Activated CD4-positive, alpha-beta T cell treated with anti-CD3 and anti-CD28 coated beads, Interleukin-2, amount 50 U/mL, for 48 hours (primary cell): ENCODE results near the gene SLC38A2.
"Not testable (repeated sequence)": the region's sequence is repeated elsewhere in the genome, so short reads cannot be mapped to it uniquely, and the experiment has no call there.

ENCODE experiments used
- DNase-seq, 2 experiments: peaks; one replicate each; pipeline ENCODE4 v3.0.0-alpha.2; 2020

The SLC38A2 gene

GRCh38 chr12:46372544-46373300 lies at the start of gene SLC38A2:
TSS of gene SLC38A2 (minus strand) at chr12:46372773. CDS start at chr12:46371293, 1,480 bp downstream.
- DNase-seq = peak; percentile 98

- no peak for DNase-seq
Measured at GRCh38 chr12:46419675-46420074, 47.1 kb upstream of the SLC38A2 start.

GRCh38 chr12:46415552-46415951 lies 43.0 kb upstream of the SLC38A2 start:
- DNase-seq = no peak

- no peak for DNase-seq
Measured at GRCh38 chr12:46414591-46415268, 42.2 kb upstream of the SLC38A2 start.

GRCh38 chr12:46413368-46413767 lies 40.8 kb upstream of the SLC38A2 start:
- no peak for DNase-seq

DNA sequence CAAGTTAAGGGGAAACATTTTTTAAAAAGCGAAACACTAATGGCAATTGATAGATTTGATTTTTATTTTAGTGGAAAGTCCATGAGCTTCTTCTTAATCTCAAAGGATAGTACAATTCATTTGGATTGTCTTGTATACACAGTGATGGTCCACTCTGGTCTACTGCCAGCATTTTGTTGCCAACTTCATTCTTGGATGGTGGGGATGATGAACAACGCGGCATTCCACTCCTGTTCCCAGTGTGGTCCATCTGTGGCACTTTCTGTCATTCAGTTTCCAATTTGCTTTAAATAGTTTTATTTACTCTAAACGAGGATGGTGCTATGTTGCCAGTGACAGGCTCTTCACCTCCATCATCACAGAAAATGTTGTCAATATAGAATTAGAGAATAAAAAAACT lies 40.3 kb upstream of the SLC38A2 start:
- DNase-seq = no peak

- DNase-seq = no peak
Measured at GRCh38 chr12:46410495-46410894, 37.9 kb upstream of the SLC38A2 start.

DNA sequence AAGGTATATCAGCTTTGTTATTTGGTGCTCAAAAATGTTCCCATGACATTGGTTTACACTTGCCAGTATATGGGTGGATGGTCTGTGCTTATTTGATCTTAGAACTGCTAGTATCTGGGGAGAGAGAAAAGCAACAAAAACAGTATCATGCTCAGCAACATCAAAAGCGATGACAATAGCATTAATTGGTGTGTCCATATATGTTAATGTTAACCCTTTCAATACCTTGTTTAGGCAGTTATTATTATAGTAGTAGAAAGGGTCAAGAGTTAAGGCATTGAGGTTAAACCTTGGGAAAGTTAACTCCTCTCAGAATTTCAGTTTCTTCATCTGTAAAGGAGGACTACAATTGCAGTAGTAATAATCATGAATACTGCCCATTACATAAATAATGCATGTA lies 37.4 kb upstream of the SLC38A2 start:
- DNase-seq = no peak

DNA sequence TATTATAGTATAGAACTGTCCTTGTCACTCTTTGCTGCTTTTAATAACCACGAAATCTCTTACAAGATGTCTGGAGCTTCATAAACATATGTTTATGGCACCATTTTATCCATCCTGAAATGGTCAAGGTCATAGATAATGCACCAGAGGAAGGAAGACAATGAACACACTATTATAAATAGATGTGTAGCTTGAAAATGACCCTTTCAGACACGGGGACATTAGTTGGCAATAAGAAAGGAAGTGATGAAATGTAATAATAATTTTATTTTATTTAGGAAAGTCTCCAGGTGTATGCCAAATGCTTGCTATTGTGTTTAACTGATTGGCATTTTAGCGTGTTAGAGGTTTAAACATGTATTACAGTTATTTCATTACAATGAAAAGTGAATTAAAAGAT lies 36.8 kb upstream of the SLC38A2 start:
- no peak for DNase-seq

- DNase-seq = no peak
Measured at GRCh38 chr12:46408441-46408840, 35.9 kb upstream of the SLC38A2 start.

DNA sequence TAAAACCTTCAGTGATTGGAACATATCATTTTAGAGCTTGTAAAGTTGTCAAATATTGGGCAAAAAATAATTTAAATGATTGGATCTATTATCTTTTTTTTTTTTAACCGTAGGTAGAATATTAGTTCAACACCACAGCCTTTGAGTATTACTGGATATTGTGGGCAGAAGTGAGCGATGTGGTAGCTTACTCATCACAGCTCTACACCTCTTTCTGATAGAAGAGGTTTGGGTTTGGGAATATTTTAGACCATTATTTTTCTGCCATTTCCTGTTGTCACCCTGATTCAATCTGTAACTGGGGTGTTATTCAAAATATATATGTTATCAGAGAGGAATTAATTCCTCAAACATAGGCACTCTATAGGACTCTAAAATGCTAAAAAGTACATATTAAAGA lies 34.8 kb upstream of the SLC38A2 start:
- no peak for DNase-seq

GRCh38 chr12:46406352-46407027 lies 33.9 kb upstream of the SLC38A2 start:
- DNase-seq = no peak

GRCh38 chr12:46404733-46405132 lies 32.2 kb upstream of the SLC38A2 start:
- DNase-seq = no peak

DNA sequence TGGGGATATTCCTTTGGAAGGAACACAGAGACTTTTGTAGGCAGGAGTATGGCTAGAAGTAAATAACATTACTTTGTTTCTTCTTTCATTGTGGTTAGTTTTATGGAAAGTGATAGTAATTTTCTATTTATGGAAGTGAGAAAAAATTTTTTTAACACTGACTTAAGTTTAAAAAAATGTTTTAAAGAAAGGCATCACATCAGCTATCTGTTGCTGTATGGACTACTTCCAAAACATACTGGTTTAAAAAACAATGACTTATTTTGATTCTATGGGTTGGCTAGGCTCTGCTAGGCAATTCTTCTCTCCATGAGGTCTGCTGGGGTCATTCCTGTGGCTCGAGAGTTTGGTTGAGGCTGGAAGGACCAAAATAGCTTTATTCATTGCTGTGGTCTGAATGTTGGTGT lies 31.7 kb upstream of the SLC38A2 start:
- no peak for DNase-seq

GRCh38 chr12:46403719-46404070 lies 31.1 kb upstream of the SLC38A2 start:
- DNase-seq = no peak

- DNase-seq = no peak
Measured at GRCh38 chr12:46402941-46403718, 30.6 kb upstream of the SLC38A2 start.

DNA sequence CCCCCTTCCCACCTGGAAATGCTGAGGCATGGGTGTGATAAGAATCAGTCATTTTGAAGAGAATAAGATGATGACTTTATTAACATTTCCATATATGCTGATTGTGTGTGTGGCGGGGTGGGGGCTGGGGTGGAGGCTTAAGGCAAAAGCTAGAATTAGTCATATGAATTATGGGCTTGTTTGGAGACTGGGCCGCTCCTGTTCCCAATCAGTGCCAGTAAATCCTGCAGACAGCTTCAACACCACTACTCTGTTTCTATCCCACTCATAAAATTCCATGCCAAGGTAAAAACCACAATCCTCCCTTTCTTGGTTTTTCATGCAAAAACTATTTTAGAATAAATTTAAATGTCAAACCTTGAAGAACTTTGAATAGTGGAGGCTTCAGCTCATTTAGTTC lies 29.9 kb upstream of the SLC38A2 start:
- no peak for DNase-seq

- no peak for DNase-seq
Measured at GRCh38 chr12:46401662-46402061, 29.1 kb upstream of the SLC38A2 start.

- no peak for DNase-seq
Measured at GRCh38 chr12:46400406-46400805, 27.8 kb upstream of the SLC38A2 start.

GRCh38 chr12:46399461-46400248 lies 27.1 kb upstream of the SLC38A2 start:
- not testable (repeated sequence) for DNase-seq

DNA sequence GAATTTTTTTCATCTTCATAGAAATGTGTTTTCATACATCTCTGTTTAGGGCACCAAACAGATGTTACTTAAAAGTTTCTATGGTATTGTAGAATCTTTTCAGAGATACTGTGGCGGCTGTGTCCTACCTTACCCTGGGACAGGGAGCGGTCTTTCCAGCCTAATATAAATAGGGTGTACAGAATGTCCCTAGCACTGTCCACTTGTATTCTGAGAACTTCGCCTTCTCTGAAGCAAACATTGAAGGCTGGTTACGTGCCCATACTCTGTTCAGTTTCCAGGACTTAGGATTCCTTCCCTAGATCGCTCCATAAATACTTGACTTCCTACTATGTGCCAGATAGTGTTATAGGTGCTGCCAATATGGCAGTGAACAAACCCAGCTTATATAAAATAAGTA lies 24.3 kb upstream of the SLC38A2 start:
- DNase-seq = no peak

DNA sequence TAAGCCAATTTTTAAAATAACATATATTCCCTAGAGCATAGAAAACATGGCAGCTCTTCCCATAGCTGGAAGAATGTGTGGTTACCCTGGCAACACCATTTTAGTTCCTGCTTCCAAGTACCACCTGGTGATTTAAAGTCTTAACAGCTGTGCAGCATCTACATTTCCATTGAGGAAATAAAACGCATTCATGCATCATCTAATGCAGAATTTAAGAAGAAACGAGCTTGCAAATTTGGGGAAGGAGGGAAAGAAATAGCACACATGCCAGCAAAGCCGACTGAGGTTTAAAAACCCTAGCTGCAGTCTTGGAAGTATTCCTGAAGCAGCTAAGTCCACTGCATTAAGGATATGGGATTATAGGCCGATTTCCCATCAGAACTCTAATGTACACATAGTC lies 22.8 kb upstream of the SLC38A2 start:
- no peak for DNase-seq
